Omental fat pad (tissue), 4 donors: ENCODE results near the gene SLC35B2. TPM values are rescaled to one million over a fixed set of nuclear protein-coding genes. Genes with fewer than 3 reads are reported as not detected.

Source experiments
- ATAC-seq: fragments of 150-250 bp; one replicate; pipeline ENCODE4 v1.9.1; 2016; ENCODE audit warnings: mild to moderate bottlenecking, moderate library complexity; ENCODE audit not compliant: low FRiP score
- DNase-seq: peaks from one replicate; pipeline ENCODE4 v3.0.0-alpha.2; 2019; ENCODE audit warnings: low spot score
- CTCF ChIP-seq, 3 donors: fragments of 450-650 bp; IDR thresholded peaks; one replicate each; pipeline ENCODE4 v1.5.1; 2016 to 2017; ENCODE audit warnings: antibody characterized with exemption in 3 of 3, mild to moderate bottlenecking in 3 of 3, moderate library complexity in 2 of 3
- total RNA-seq, 4 donors: library from RNA; depleted of rRNA; stranded (reverse); fragments of >200 nt; gene quantifications; one replicate each; pipeline ENCODE4 v1.1.0, GENCODE V29; 2016

SLC35B2 gene
- total RNA-seq, 4 donors from 2014 or later = 25.3 to 31.9 (median 30.4) TPM

- no peak for DNase-seq
- TF ChIP-seq CTCF (IDR thresholded peaks at IDR 0.05) = no peak
- no peak for ATAC-seq
These were observed 28.4 kb upstream of the SLC35B2 start for GRCh38 chr6:44285552-44286284.

- ATAC-seq (no peak), DNase-seq (no peak)
- TF ChIP-seq CTCF (IDR thresholded peaks at IDR 0.05) = no peak
These were observed 27.5 kb upstream of the SLC35B2 start for GRCh38 chr6:44284867-44285266.

DNA sequence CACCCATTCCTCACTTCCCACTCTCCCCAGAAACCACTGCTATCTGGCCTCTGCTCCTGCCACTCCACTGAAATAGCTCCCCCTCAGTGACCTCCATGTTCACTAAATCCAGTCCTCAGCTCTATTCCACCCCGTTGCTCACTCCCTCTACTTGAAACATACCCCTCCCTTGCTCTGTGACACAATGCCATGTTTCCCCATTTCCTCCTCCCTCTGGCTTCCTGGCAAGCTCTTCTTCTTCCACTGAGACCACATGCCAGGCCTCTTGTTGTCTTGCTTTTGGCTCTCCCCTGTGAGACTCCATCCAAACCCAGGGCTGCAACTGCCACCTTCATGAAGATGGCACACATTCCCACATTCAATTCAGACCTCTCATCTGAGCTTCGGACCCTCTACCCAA lies 26.8 kb upstream of the SLC35B2 start:
- ATAC-seq = no peak
- TF ChIP-seq CTCF (IDR thresholded peaks at IDR 0.05) = no peak
- DNase-seq = no peak

DNA sequence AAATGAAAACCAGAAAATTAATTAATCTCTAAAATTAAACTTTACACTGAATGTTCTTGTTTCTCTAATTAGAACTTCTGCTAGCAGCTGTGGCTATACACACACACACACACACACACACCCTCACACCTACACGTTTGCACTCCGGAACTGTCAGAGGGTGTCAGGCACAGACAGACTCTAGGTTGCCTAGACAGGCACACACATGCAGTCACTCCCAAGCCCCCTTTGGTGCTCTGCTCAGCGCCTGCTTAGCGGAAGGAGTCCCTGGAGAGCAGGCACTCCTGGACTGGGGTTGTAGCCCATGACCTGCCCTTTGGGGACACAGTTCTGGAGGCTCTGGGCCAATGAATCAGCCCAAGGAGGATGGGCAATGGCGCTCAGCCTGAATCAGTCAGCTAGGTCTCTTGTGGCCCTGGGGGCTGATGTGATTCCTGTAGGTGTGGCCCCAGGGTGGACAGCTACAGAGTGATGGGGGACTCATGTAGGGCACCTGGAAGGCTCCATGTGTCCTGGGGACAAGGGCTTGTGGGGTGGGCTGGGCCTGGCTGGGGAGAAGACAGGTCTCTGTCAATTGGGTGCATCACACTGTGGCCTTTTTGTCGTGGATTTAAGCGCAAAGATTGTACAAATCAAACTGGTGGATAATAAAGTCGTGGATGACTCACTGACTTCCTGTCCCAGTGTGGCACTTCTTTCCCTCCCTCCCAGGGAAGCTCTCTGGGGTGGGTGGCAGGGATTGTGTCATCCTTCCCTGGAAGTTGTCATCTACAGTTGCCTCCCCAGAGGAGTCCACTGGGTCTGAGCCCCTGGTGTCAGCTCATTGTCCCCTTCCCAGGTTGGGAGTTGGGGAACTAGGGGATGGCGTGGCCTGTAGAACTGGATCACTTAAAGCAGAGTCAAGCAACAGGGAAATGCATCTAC lies 21.7 kb upstream of the SLC35B2 start:
- ATAC-seq = no peak
- no peak for TF ChIP-seq CTCF (IDR thresholded peaks at IDR 0.05)
- DNase-seq = no peak

- no peak for ATAC-seq
- no peak for DNase-seq
- no peak for TF ChIP-seq CTCF (IDR thresholded peaks at IDR 0.05)
These were observed 21.0 kb upstream of the SLC35B2 start for GRCh38 chr6:44278315-44278714.

DNA sequence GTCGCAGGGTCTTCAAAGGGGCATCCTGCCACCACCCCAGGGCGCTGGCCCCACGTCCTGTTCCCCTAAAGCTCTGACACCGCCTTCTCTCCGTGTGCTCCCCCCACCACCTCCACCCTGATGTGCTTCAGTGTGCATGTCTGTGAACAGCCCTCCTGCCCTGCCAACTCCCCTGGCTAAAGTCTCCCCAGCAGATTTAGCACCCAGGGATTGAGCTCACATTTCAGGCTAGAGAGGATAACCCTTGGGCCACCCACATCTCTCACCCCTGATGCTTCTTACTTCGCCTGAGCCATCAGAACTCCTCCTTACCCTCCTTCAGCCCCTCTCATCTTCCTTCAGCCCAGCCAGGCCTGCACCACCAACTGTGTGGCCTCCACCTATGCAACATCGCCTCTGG lies 20.4 kb upstream of the SLC35B2 start:
- DNase-seq = no peak
- no peak for TF ChIP-seq CTCF (IDR thresholded peaks at IDR 0.05)
- no peak for ATAC-seq
